GM11168 (cell line): ENCODE data around the gene SNX5.

Experiments
- in situ Hi-C: fragments of 300-500 bp; cut with MboI; formaldehyde crosslinking; loops from one replicate; pipeline ENCODE4 v1.12.0; 2022; ENCODE audit warnings: low sequenced_read_pairs; ENCODE audit not compliant: unreplicated experiment

Gene SNX5

DNA sequence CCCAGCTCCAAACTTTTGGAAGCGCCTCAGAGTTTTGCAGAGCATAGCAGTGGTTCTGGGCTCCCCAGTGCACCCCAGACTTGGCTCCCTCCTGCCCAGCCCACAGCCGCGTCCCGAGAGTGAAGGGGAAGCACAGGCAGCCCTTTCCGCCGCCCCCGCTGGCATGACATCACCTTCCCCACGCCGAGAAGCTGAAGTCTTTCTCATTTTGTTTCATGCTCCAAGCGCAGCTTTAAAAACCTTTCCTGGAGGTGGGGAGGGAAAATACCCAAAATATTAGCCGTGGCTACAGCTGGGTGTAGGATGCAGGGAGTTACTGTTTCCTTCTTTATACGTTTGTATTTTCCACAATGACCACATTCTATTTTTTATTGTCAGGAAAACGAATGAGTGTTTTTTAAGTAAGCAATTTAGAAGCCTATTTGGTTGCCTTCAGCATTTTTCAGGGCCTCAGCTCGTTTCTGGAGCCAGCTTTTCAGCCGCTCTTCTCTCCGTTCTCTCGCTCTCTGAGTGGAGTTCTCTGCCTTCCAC, 72.9 kb downstream of the SNX5 start:
- in situ Hi-C loops = loop anchor here (10.0 kb wide), 1 partner anchor 221 kb away; no protein-coding TSS in a partner anchor

DNA sequence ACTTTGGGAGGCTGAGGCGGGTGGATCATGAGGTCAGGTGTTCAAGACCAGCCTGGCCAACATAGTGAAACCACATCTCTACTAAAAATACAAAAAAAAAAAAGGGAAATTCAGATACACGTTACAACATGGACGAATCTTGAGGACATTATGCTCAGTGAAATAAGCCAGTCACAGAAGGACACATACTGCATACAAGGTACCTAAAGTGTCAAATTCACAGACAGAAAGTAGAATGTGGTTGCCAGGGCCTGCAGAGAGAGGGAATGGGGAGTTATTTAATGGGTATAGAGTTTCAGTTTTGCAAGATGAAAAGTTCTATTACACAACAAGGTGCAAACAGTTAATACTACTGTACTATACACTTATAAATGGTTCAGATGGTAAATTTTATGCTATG, 75.1 kb downstream of the SNX5 start:
- in situ Hi-C loops = loop anchor here (10.0 kb wide), 1 partner anchor 219 kb away; no protein-coding TSS in a partner anchor

DNA sequence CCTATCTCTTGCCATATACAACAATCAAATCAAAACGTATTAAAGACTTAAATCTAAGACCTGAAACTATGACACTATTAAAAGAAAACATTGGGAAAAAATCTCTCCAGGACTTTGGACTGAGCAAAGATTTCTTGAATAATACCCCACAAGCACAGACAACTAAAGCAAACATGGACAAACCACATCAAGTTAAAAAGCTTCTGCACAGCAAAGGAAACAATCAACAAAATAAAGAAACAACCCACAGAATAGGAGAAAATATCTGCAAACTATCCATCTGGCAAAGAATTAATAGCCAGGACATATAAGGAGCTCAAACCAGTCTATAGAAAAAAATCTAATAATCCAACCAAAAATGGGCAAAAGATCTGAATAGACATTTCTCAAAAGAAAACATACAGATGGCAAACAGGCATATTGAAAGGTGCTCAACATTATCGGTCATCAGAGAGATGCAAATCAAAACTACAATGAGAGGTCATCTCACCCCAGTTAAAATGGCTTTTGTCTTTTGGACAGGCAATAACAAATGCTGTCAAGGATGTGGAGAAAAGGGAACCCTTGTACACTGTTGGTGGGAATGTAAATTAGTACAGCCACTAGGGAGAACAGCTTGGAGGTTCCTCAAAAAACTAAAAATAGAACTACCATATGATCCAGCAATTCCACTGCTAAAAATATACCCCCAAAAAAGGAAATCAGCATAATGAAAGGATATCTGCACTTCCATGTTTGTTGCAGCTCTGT, 76.2 kb downstream of the SNX5 start:
- in situ Hi-C loops = loop anchor here (10.0 kb wide), 1 partner anchor 218 kb away; no protein-coding TSS in a partner anchor
